Osteoblast (primary cell): ENCODE measurements around the gene TMEM260. TPM values are rescaled to one million over a fixed set of nuclear protein-coding genes. Genes with fewer than 3 reads are reported as not detected.

Experiments used
- DNase-seq: peaks from one replicate; pipeline ENCODE4 v3.0.0; 2011; ENCODE audit warnings: low spot score, mixed read lengths; ENCODE audit not compliant: insufficient read length; ENCODE audit errors: missing footprints
- H2AFZ ChIP-seq: 2 replicates; pipeline ENCODE4 v1.6.0; 2011; ENCODE audit warnings: mild to moderate bottlenecking, low read length
- H3K27ac ChIP-seq: 2 replicates; pipeline ENCODE4 v1.5.1; 2011; ENCODE audit warnings: mild to moderate bottlenecking, low read depth, low read length, moderate library complexity
- H3K27me3 ChIP-seq: 2 replicates; pipeline ENCODE4 v1.6.0; 2012; ENCODE audit warnings: mild to moderate bottlenecking, control low read depth, inconsistent platforms, low read length, moderate library complexity; ENCODE audit not compliant: insufficient read depth
- H3K36me3 ChIP-seq: 2 replicates; pipeline ENCODE4 v1.5.1; 2011; ENCODE audit warnings: mild to moderate bottlenecking, low read length, control low read depth, moderate library complexity; ENCODE audit not compliant: insufficient read depth
- H3K4me1 ChIP-seq: 2 replicates; pipeline ENCODE4 v1.5.1; 2011; ENCODE audit warnings: mild to moderate bottlenecking, low read length, control low read depth, moderate library complexity; ENCODE audit not compliant: insufficient read depth
- H3K4me2 ChIP-seq: 2 replicates; pipeline ENCODE4 v1.6.0; 2011; ENCODE audit warnings: mild to moderate bottlenecking, low read length; ENCODE audit not compliant: insufficient read depth
- H3K4me3 ChIP-seq: fragments of 200-600 bp; sonication (generic); 3 replicates; pipeline ENCODE4 v1.5.1; 2012; ENCODE audit warnings: mild to moderate bottlenecking, low read length, inconsistent platforms; ENCODE audit not compliant: insufficient read depth
- H3K79me2 ChIP-seq: 2 replicates; pipeline ENCODE4 v1.6.0; 2012; ENCODE audit warnings: mild to moderate bottlenecking, low read length, control low read depth, inconsistent platforms; ENCODE audit not compliant: insufficient read depth
- H3K9me3 ChIP-seq: 2 replicates; pipeline ENCODE4 v1.5.1; 2011; ENCODE audit warnings: low read depth, low read length, control low read depth
- H4K20me1 ChIP-seq: 2 replicates; pipeline ENCODE4 v1.6.0; 2012; ENCODE audit warnings: mild to moderate bottlenecking, low read length, control low read depth; ENCODE audit not compliant: insufficient read depth
- total RNA-seq: library from RNA; depleted of rRNA; stranded (reverse); fragments of >200 nt; gene quantifications from 2 replicates; pipeline ENCODE4 v1.2.3, GENCODE V29; 2012
- TF ChIP-seq, protein P1 (sequence below): IDR thresholded peaks from 2 replicates; pipeline ENCODE4 v1.5.1; 2011; ENCODE audit warnings: mild to moderate bottlenecking, low read depth, low read length, moderate library complexity; ENCODE audit errors: extremely low read depth

The TMEM260 gene
- total RNA-seq, 1 donor: 15.6 TPM

DNA sequence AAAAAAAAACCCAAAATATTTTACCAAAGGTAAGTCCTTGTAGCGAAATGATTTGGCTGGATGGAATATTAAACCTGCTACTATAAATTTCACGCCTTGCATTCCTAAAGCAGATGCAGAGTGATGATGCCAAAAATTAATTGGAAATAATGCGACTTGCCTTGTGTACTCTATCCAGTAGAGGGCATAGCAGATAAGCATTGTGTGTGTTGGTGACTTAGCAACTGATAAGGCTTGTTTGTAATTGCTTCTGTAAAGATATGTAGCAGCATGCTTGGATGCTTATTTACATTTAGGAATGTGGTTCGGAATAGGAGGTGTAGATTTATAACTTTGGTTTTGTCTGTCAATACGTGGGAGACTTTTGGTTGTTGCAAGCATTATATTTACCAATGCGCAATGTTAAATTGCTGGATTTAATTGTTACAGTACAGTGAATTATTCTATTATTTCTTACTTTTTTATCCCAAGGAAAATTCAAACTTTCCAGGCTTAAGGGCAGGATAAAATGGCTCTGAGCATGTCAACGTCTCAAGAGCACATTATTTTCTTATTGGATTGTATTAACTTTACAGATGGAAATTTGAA is 80.5 kb downstream of the TMEM260 start:
- Histone ChIP-seq H3K4me1 (no peaks in the 10 kb centered on the region), H3K4me3 (no peak overlapping the region), H3K9me3 (no peaks in the 10 kb centered on the region), H3K36me3 (no peaks in the 10 kb centered on the region), H2AFZ (no peak overlapping the region), H3K4me2 (no peak overlapping the region), H3K79me2 (no peaks in the 10 kb centered on the region), H3K27me3 (peaks cover 3% of the 10 kb centered on the region), H3K27ac (no peak overlapping the region), H4K20me1 (no peaks in the 10 kb centered on the region)
- DNase-seq: peak; percentile 76
- TF ChIP-seq, protein P1, sequence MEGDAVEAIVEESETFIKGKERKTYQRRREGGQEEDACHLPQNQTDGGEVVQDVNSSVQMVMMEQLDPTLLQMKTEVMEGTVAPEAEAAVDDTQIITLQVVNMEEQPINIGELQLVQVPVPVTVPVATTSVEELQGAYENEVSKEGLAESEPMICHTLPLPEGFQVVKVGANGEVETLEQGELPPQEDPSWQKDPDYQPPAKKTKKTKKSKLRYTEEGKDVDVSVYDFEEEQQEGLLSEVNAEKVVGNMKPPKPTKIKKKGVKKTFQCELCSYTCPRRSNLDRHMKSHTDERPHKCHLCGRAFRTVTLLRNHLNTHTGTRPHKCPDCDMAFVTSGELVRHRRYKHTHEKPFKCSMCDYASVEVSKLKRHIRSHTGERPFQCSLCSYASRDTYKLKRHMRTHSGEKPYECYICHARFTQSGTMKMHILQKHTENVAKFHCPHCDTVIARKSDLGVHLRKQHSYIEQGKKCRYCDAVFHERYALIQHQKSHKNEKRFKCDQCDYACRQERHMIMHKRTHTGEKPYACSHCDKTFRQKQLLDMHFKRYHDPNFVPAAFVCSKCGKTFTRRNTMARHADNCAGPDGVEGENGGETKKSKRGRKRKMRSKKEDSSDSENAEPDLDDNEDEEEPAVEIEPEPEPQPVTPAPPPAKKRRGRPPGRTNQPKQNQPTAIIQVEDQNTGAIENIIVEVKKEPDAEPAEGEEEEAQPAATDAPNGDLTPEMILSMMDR: peak; percentile 67

DNA sequence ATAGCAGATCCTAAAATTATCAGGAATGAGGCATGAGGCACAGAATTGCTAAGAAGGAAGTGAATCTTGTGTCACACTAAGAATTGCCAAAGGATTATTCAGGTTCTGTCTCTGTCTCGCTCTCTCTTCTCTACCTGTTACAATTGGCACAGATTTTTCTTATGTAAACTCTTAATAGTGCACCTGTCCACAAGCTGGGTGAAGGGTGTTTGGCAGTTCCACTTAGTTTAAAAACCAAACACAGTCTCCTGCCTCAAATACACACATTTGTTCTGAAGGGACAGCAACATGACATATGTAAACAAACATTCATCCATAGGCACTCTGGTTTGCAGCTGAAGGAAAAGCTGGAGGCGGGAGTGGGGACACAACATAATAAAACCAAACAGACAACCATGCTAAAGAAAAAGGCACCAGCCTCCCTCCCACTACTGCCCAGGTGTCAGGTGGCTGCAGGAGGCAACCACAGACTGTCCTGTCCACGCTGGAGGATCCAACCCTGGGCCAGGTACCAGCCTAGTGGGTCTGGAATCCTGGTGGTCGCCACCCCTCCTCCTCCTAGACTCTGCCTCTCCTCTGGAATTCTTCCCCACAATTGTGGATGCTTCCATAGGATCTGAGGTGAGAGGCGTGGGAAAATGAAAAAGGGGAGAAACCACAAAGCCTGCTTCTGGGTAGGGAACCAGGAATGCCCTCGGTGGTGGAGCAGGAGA is 81.2 kb downstream of the TMEM260 start:
- no peak for DNase-seq
- Histone ChIP-seq H3K36me3 (no peaks in the 10 kb centered on the region), H3K9me3 (no peaks in the 10 kb centered on the region), H2AFZ (no peak overlapping the region), H4K20me1 (no peaks in the 10 kb centered on the region), H3K4me1 (no peaks in the 10 kb centered on the region), H3K27me3 (peaks cover 3% of the 10 kb centered on the region), H3K79me2 (no peaks in the 10 kb centered on the region), H3K4me2 (no peak overlapping the region), H3K27ac (no peak overlapping the region), H3K4me3 (no peak overlapping the region)
- TF ChIP-seq, protein P1: no peak

DNA sequence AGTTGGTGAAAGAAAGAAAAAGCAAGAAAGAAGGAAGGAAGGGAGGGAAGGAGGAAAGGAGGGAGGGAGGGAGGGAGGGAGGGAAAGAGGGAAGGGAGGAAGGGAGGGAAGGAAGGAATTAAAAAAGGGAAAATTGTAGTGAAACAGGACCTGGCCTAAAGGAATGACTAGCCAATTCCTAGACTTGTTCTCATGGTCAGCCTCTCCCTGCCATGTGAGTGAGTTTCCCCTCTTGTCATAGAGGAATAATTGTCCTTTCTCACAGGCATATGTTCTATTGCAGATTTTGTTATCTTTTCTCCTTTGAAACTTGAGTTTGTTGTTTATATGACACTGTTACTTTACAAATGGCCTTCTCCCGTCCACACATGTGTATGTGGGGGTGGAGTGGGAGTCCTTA is 81.9 kb downstream of the TMEM260 start:
- H4K20me1 ChIP-seq: no peaks in the 10 kb centered on the region
- H3K27ac ChIP-seq: no peak overlapping the region
- DNase-seq: no peak
- H3K4me2 ChIP-seq: no peak overlapping the region
- no peaks in the 10 kb centered on the region for H3K36me3 ChIP-seq
- H3K27me3 ChIP-seq: peaks cover 3% of the 10 kb centered on the region
- no peak overlapping the region for H3K4me3 ChIP-seq
- no peaks in the 10 kb centered on the region for H3K4me1 ChIP-seq
- H3K9me3 ChIP-seq: no peaks in the 10 kb centered on the region
- TF ChIP-seq, protein P1: no peak
- no peak overlapping the region for H2AFZ ChIP-seq
- no peaks in the 10 kb centered on the region for H3K79me2 ChIP-seq

DNA sequence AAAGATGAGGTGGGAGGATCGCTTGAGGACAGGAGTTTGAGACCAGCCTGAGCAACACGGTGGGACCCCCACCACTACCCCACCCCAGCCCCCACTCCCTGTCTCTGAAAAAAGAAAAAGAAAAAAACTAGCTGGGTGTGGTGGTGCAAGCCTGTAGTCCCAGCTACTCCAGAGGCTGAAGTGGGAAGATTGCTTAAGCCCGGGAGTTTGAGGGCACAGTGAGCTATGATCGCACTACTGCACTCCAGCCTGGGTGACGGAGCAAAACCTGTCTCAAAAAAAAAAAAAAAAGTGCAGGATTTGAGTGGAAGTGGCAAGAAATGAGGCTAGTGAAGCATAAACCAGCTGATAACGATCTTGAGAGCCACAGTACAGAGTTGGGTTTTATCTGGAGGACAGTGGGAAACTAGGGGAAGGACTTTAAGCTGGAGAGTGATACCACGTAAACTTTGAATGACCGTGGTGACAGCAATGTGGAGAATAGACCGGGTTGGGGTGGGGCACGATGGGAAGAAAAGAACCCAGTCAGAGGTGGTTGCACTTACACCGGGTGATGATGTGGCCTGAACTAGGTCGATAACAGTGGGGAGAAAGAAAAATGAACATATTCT is 85.3 kb downstream of the TMEM260 start:
- H3K36me3 ChIP-seq: no peaks in the 10 kb centered on the region
- no peak overlapping the region for H3K4me3 ChIP-seq
- H3K4me2 ChIP-seq: no peak overlapping the region
- no peak overlapping the region for H3K27ac ChIP-seq
- H3K79me2 ChIP-seq: no peaks in the 10 kb centered on the region
- TF ChIP-seq, protein P1: no peak
- no peak for DNase-seq
- H3K9me3 ChIP-seq: no peaks in the 10 kb centered on the region
- H3K27me3 ChIP-seq: peaks cover 3% of the 10 kb centered on the region
- no peak overlapping the region for H2AFZ ChIP-seq
- H4K20me1 ChIP-seq: no peaks in the 10 kb centered on the region
- no peaks in the 10 kb centered on the region for H3K4me1 ChIP-seq
